GM19397 (cell line): ENCODE results near the gene KAT6B.
"Not testable (repeated sequence)": the region's sequence is repeated elsewhere in the genome, so short reads cannot be mapped to it uniquely, and the experiment has no call there.

ENCODE experiments used
- ATAC-seq: cut with Tn5 transposase; IDR thresholded peaks from one replicate; pipeline ENCODE4 v1.9.1; 2021; ENCODE audit warnings: mild to moderate bottlenecking, moderate library complexity; ENCODE audit not compliant: unreplicated experiment

Gene KAT6B

GRCh38 chr10:74856940-74857339, 30.5 kb downstream of the KAT6B start:
- ATAC-seq: no peak

- ATAC-seq: no peak
Observed at GRCh38 chr10:74857586-74857985, 31.2 kb downstream of the KAT6B start.

GRCh38 chr10:74859546-74859945, 33.1 kb downstream of the KAT6B start:
- no peak for ATAC-seq

GRCh38 chr10:74862625-74863024, 36.2 kb downstream of the KAT6B start:
- ATAC-seq: no peak

- no peak for ATAC-seq
Observed at GRCh38 chr10:74863551-74863950, 37.2 kb downstream of the KAT6B start.

GRCh38 chr10:74867351-74867750, 41.0 kb downstream of the KAT6B start:
- ATAC-seq: no peak

- ATAC-seq: no peak
Observed at GRCh38 chr10:74868392-74868977, 42.1 kb downstream of the KAT6B start.

GRCh38 chr10:74869635-74870034, 43.2 kb downstream of the KAT6B start:
- ATAC-seq: no peak

- ATAC-seq: no peak
Observed at GRCh38 chr10:74870191-74870590, 43.8 kb downstream of the KAT6B start.

GRCh38 chr10:74871595-74872382, 45.4 kb downstream of the KAT6B start:
- peak; percentile 80 for ATAC-seq

- ATAC-seq: no peak
Observed at GRCh38 chr10:74873803-74874454, 47.5 kb downstream of the KAT6B start.

GRCh38 chr10:74874649-74875048, 48.2 kb downstream of the KAT6B start:
- no peak for ATAC-seq

GRCh38 chr10:74875068-74875467, 48.7 kb downstream of the KAT6B start:
- no peak for ATAC-seq

- no peak for ATAC-seq
Observed at GRCh38 chr10:74875966-74876365, 49.6 kb downstream of the KAT6B start.

GRCh38 chr10:74877054-74877453, 50.7 kb downstream of the KAT6B start:
- not testable (repeated sequence) for ATAC-seq

- no peak for ATAC-seq
Observed at GRCh38 chr10:74877898-74878297, 51.5 kb downstream of the KAT6B start.

- ATAC-seq: no peak
Observed at GRCh38 chr10:74880041-74880440, 53.6 kb downstream of the KAT6B start.

- no peak for ATAC-seq
Observed at GRCh38 chr10:74881253-74881884, 55.0 kb downstream of the KAT6B start.

GRCh38 chr10:74882427-74882826, 56.0 kb downstream of the KAT6B start:
- no peak for ATAC-seq

GRCh38 chr10:74882831-74883230, 56.4 kb downstream of the KAT6B start:
- no peak for ATAC-seq

- no peak for ATAC-seq
Observed at GRCh38 chr10:74883428-74883827, 57.0 kb downstream of the KAT6B start.
